Duodenal mucosa (tissue), 2 donors: ENCODE results near the gene SORT1.
"Not testable (repeated sequence)": the region's sequence is repeated elsewhere in the genome, so short reads cannot be mapped to it uniquely, and the experiment has no call there.

Experiments
- H3K27ac ChIP-seq: one replicate; pipeline ENCODE4 v1.7.0; 2013; ENCODE audit warnings: low read depth, low read length
- H3K27me3 ChIP-seq, 2 donors: one replicate each; pipeline ENCODE4 v1.7.0; 2013; ENCODE audit warnings: low read length in 2 of 2, control low read depth in 1 of 2; ENCODE audit not compliant: insufficient read depth in 2 of 2, control insufficient read depth in 1 of 2
- H3K36me3 ChIP-seq, 2 donors: one replicate each; pipeline ENCODE4 v1.7.0; 2013; ENCODE audit warnings: low read length in 2 of 2, control low read depth in 1 of 2; ENCODE audit not compliant: insufficient read depth in 2 of 2, control insufficient read depth in 1 of 2
- H3K4me1 ChIP-seq, 2 donors: one replicate each; pipeline ENCODE4 v1.7.0; 2013; ENCODE audit warnings: low read length in 2 of 2, control low read depth in 1 of 2; ENCODE audit not compliant: insufficient read depth in 2 of 2, control insufficient read depth in 1 of 2
- H3K4me3 ChIP-seq, 2 donors: one replicate each; pipeline ENCODE4 v1.7.0; 2013; ENCODE audit warnings: low read length in 2 of 2, low read depth in 1 of 2
- H3K9ac ChIP-seq, 2 donors: one replicate each; pipeline ENCODE4 v1.7.0; 2013; ENCODE audit warnings: low read length in 2 of 2, low read depth in 1 of 2
- H3K9me3 ChIP-seq, 2 donors: one replicate each; pipeline ENCODE4 v1.7.0; 2013; ENCODE audit warnings: low read length in 2 of 2, control low read depth in 1 of 2; ENCODE audit not compliant: control insufficient read depth in 1 of 2

SORT1 gene

GRCh38 chr1:109396871-109397580 lies 692 bp downstream of the SORT1 start:
- Histone ChIP-seq H3K9ac (peak overlapping the region; percentile 21 to 25), H3K27ac (no peak overlapping the region), H3K27me3 (no peaks in the 10 kb centered on the region), H3K4me3 (peak overlapping the region; percentile 63 to 67), H3K9me3 (no peaks in the 10 kb centered on the region), H3K4me1 (peaks cover 31 to 46% of the 10 kb centered on the region in 2 donors), H3K36me3 (peaks cover 2 to 11% of the 10 kb centered on the region in 2 donors)

- Histone ChIP-seq H3K4me3 (peak overlapping the region; percentile 63 to 67), H3K9ac (peak overlapping the region in 1 of 2 donors; percentile 21), H3K36me3 (peaks cover 0 to 6% of the 10 kb centered on the region in 2 donors), H3K9me3 (no peaks in the 10 kb centered on the region), H3K4me1 (peaks cover 36 to 51% of the 10 kb centered on the region in 2 donors), H3K27me3 (no peaks in the 10 kb centered on the region), H3K27ac (no peak overlapping the region)
These were observed 1.2 kb downstream of the SORT1 start for GRCh38 chr1:109396513-109396839.

- no peak overlapping the region for H3K27ac ChIP-seq
- peak overlapping the region; percentile 63 to 67 for H3K4me3 ChIP-seq
- no peaks in the 10 kb centered on the region for H3K36me3 ChIP-seq
- no peaks in the 10 kb centered on the region for H3K9me3 ChIP-seq
- H3K4me1 ChIP-seq: peaks cover 39 to 57% of the 10 kb centered on the region in 2 donors
- H3K27me3 ChIP-seq: no peaks in the 10 kb centered on the region
- peak overlapping the region in 1 of 2 donors; percentile 14 for H3K9ac ChIP-seq
These were observed 1.9 kb downstream of the SORT1 start for GRCh38 chr1:109395602-109396512.

DNA sequence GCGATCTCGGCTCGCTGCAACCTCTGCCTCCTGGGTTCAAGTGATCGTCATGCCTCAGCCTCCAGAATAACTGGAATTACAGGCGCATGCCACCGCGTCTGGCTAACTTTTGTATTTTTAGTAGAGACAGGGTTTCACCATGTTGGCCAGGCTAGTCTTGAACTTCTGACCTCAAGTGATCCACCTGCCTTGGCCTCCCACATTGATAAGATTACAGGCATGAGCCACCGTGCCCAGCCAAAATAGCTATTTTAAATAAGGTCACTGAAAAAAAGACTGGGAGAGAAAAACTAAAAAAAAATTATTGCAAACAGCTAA lies 2.5 kb downstream of the SORT1 start:
- H3K4me1 ChIP-seq: peaks cover 39 to 62% of the 10 kb centered on the region in 2 donors
- H3K27ac ChIP-seq, H3K27me3 ChIP-seq, H3K9ac ChIP-seq, H3K36me3 ChIP-seq, H3K4me3 ChIP-seq, H3K9me3 ChIP-seq: not testable (repeated sequence)

- no peaks in the 10 kb centered on the region for H3K27me3 ChIP-seq
- H3K36me3 ChIP-seq: no peaks in the 10 kb centered on the region
- no peak overlapping the region for H3K27ac ChIP-seq
- H3K4me3 ChIP-seq: no peak overlapping the region
- H3K4me1 ChIP-seq: peaks cover 39 to 65% of the 10 kb centered on the region in 2 donors
- no peaks in the 10 kb centered on the region for H3K9me3 ChIP-seq
- H3K9ac ChIP-seq: no peak overlapping the region
These were observed 3.0 kb downstream of the SORT1 start for GRCh38 chr1:109394591-109395281.

GRCh38 chr1:109393617-109394233 lies 4.0 kb downstream of the SORT1 start:
- peak overlapping the region in 1 of 2 donors; percentile 41 for H3K9ac ChIP-seq
- H3K4me1 ChIP-seq: peaks cover 33 to 64% of the 10 kb centered on the region in 2 donors
- H3K4me3 ChIP-seq: peak overlapping the region in 1 of 2 donors; percentile 36
- H3K36me3 ChIP-seq: no peaks in the 10 kb centered on the region
- no peaks in the 10 kb centered on the region for H3K9me3 ChIP-seq
- no peaks in the 10 kb centered on the region for H3K27me3 ChIP-seq
- peak overlapping the region; percentile 76 for H3K27ac ChIP-seq

DNA sequence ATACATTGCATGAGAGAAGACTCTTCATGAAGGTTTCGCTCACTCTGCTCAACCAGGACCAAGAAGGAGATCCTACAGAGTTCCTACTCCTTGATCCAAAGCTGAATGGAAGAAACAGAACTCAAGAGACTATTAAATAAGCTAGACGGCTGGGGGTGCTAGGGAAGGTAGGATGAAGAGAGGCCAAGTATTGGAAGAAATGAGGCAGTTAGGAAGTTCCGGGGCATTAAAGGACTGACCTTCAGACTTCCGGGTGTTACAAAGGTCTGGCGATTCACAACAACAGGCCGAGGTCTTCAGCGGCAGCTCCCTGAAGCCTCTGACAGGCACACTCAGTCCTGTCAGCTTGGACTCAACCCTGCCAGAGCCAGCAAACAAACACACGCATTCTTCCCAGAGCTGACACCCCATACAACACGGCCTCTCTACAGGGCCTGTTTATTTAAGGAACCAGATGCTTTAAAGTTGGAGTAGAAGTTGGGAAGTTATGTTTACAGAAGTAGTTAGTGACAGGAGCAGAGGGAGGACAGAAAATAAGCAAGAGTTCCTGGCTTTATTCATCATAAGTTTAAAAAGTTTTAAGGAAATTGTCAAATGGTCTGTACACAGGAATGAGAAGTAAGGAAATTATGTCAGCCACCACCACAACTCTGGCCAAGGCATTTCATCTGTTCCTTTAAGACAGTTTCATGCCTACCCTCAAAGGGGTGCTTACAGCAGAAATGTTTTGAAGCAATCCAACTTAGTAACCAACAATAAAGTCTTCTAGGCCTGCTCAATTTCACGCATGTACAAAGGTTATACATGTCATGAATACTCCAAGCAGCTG lies 4.7 kb downstream of the SORT1 start:
- Histone ChIP-seq H3K4me1 (peaks cover 26 to 58% of the 10 kb centered on the region in 2 donors), H3K9me3 (no peaks in the 10 kb centered on the region), H3K27me3 (no peaks in the 10 kb centered on the region), H3K27ac (peak overlapping the region; percentile 76), H3K9ac (peak overlapping the region in 1 of 2 donors; percentile 41), H3K4me3 (peak overlapping the region; percentile 0 to 36), H3K36me3 (no peaks in the 10 kb centered on the region)

GRCh38 chr1:109392037-109392787 lies 5.5 kb downstream of the SORT1 start:
- Histone ChIP-seq H3K36me3 (no peaks in the 10 kb centered on the region), H3K4me1 (peaks cover 26 to 58% of the 10 kb centered on the region in 2 donors), H3K4me3 (peak overlapping the region; percentile 0 to 36), H3K9me3 (no peaks in the 10 kb centered on the region), H3K9ac (no peak overlapping the region), H3K27me3 (no peaks in the 10 kb centered on the region), H3K27ac (peak overlapping the region; percentile 76)

DNA sequence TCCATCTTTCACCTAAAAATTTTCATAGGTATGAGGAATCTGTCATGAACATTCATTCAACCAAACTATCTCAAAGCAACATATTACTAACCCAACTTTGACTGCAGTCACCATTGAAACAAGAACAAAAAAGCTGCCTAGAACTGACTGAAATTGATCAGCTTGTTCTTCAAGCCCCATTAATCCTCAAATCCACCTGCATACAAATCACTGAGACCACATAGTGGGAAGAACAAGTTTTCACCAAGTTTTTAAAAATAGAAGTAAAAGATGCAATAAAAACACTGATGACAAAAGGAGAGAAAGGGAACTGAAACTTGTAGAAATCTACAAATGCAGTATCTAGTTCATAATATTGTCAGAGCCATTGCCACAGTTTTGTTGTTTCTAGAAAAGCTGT lies 6.1 kb downstream of the SORT1 start:
- Histone ChIP-seq H3K9me3 (no peaks in the 10 kb centered on the region), H3K9ac (no peak overlapping the region), H3K36me3 (no peaks in the 10 kb centered on the region), H3K4me3 (no peak overlapping the region), H3K27me3 (no peaks in the 10 kb centered on the region), H3K4me1 (peaks cover 21 to 57% of the 10 kb centered on the region in 2 donors), H3K27ac (peak overlapping the region; percentile 1)
